PC-9 (cell line): ENCODE measurements around the gene EVC2. TPM values are rescaled to one million over a fixed set of nuclear protein-coding genes. Genes with fewer than 3 reads are reported as not detected.

Experiments used
- BruUV-seq: library from RNA; stranded (reverse); fragments of 400-500 nt; replicated peaks from 2 replicates; lab custom pipeline; 2021; lab: Mats Ljungman, UMichigan
- CTCF ChIA-PET: fragments of 300-600 bp; sonication (Branson Sonifier 250); formaldehyde crosslinking; loops from one replicate; lab custom pipeline; 2022; ENCODE audit warnings: antibody characterized with exemption; lab: Charles Lee
- POLR2A ChIA-PET: fragments of 300-600 bp; sonication (Branson Sonifier 250); formaldehyde crosslinking; loops from one replicate; lab custom pipeline; 2022; ENCODE audit warnings: antibody characterized with exemption; ENCODE audit not compliant: unreplicated experiment; lab: Charles Lee
- DNase-seq, 2 experiments: peaks; one replicate each; pipeline versions ENCODE4 v3.0.0 to v3.0.0-alpha.2; 2015 to 2022; ENCODE audit warnings: mixed read lengths in 1 of 2
- H2AFZ ChIP-seq: fragments of 200-600 bp; sonication (generic); 2 replicates; pipeline ENCODE4 v1.8.1; 2017; ENCODE audit warnings: antibody characterized with exemption
- H3F3A ChIP-seq: fragments of 200-600 bp; sonication (generic); 2 replicates; pipeline ENCODE4 v1.8.1; 2017; ENCODE audit warnings: antibody characterized with exemption, mild to moderate bottlenecking, low read depth; ENCODE audit not compliant: insufficient read depth
- H3K27ac ChIP-seq: fragments of 200-600 bp; sonication (generic); 2 replicates; pipeline ENCODE4 v1.6.1; 2016; ENCODE audit warnings: mixed run types
- H3K27me3 ChIP-seq: fragments of 200-600 bp; sonication (generic); 2 replicates; pipeline ENCODE4 v1.6.1; 2016; ENCODE audit warnings: low read depth, mixed run types; ENCODE audit not compliant: insufficient read depth
- H3K36me3 ChIP-seq: fragments of 200-600 bp; sonication (generic); 2 replicates; pipeline ENCODE4 v1.6.1; 2016; ENCODE audit warnings: low read depth, mixed run types
- H3K4me1 ChIP-seq: fragments of 200-600 bp; sonication (generic); replicated peaks from 2 replicates; pipeline ENCODE4 v1.6.1; 2016; ENCODE audit warnings: mixed run types; ENCODE audit not compliant: insufficient read depth
- H3K4me2 ChIP-seq: fragments of 200-600 bp; sonication (generic); 2 replicates; pipeline ENCODE4 v1.6.1; 2017; ENCODE audit warnings: mixed run types
- H3K4me3 ChIP-seq: fragments of 200-600 bp; sonication (generic); 2 replicates; pipeline ENCODE4 v1.6.1; 2016; ENCODE audit warnings: mixed run types
- H3K79me2 ChIP-seq: fragments of 200-600 bp; sonication (generic); 2 replicates; pipeline ENCODE4 v1.6.1; 2017; ENCODE audit warnings: low read depth, mixed run types
- H3K9me2 ChIP-seq: fragments of 200-600 bp; sonication (generic); 2 replicates; pipeline ENCODE4 v1.8.1; 2017; ENCODE audit warnings: mild to moderate bottlenecking; ENCODE audit not compliant: insufficient read depth
- H3K9me3 ChIP-seq: fragments of 200-600 bp; sonication (generic); 2 replicates; pipeline ENCODE4 v1.8.1; 2016; ENCODE audit warnings: low read depth; ENCODE audit not compliant: insufficient read depth
- H4K20me1 ChIP-seq: fragments of 200-600 bp; sonication (generic); 2 replicates; pipeline ENCODE4 v1.8.1; 2017; ENCODE audit not compliant: insufficient read depth
- CTCF ChIP-seq: fragments of 200-600 bp; sonication (generic); conservative IDR thresholded peaks from 2 replicates; pipeline ENCODE4 v1.6.1; 2017; ENCODE audit warnings: mixed run types, antibody characterized with exemption, mild to moderate bottlenecking, moderate library complexity
- EZH2 ChIP-seq: fragments of 200-600 bp; sonication (generic); IDR thresholded peaks from 2 replicates; pipeline ENCODE4 v1.8.0; 2017; ENCODE audit warnings: antibody characterized with exemption, low read depth
- intact Hi-C: fragments of 100-400 bp; cut with micrococcal nuclease; formaldehyde crosslinking; loops from one replicate; pipeline ENCODE4 v1.10.0; 2022; ENCODE audit not compliant: unreplicated experiment
- total RNA-seq: library from RNA; stranded (reverse); gene quantifications from 2 replicates; pipeline ENCODE4 v1.2.3, GENCODE V29; 2021

Gene EVC2
- total RNA-seq, 1 experiment from 2014 or later, result 1.4 TPM

DNA sequence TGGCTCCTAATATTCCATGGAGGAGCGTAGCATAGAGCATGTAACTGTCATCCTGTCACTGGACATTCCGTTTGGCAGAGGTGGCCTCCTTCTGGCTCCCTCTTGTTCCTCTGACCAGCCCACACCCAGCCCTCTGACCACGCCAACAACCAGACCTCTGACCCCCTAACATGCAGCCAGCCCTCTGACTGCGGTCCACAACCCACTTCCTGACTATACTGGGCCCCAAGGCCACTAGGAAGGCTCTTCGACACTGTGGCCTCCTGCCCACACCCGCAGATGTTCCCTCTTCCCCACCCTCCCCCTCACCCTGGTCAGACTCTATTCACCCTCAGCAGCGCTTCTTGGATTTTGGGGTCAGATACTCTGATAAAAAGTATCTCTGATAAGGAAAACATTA is 141.4 kb downstream of the EVC2 start:
- Histone ChIP-seq H3K79me2 (no peaks in the 10 kb centered on the region), H3K4me2 (no peak overlapping the region), H3K4me1 (no peaks in the 10 kb centered on the region), H3F3A (no peaks in the 10 kb centered on the region), H3K9me3 (no peaks in the 10 kb centered on the region), H4K20me1 (no peaks in the 10 kb centered on the region), H3K27me3 (no peaks in the 10 kb centered on the region), H3K36me3 (no peaks in the 10 kb centered on the region), H2AFZ (no peak overlapping the region), H3K9me2 (no peaks in the 10 kb centered on the region), H3K27ac (no peak overlapping the region), H3K4me3 (no peak overlapping the region)
- TF ChIP-seq CTCF (no peak), EZH2 (no peak)
- no peak for DNase-seq
- CTCF ChIA-PET, result no interaction called here
- intact Hi-C loops, result no loop called here
- POLR2A ChIA-PET, result no interaction called here
- BruUV-seq, result no TSS peak

- no TSS peak for BruUV-seq
- POLR2A ChIA-PET, result no interaction called here
Measured at GRCh38 chr4:5566526-5566925, 141.8 kb downstream of the EVC2 start.

DNA sequence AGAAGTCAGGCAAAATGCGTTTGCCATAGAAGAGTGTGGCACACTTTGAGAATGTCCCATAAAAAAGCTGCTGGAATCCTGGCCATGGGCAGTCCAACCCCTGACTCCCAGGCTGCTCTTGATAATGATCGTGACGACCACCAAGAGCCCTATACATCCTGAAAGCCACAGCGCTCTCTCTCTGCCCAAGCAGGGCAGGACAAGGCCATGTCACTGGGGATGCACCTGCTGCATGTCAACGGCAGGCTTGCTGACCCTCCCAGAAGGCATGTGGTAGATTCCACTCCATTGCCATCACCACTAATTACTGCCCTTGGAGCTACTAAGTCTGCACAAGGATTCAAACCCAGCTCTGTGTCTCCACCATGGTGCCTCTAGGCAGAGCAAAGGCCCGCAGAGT is 144.5 kb downstream of the EVC2 start:
- POLR2A ChIA-PET, result no interaction called here
- Histone ChIP-seq H3K4me2 (no peak overlapping the region), H3F3A (no peaks in the 10 kb centered on the region), H3K9me3 (no peaks in the 10 kb centered on the region), H3K27ac (no peak overlapping the region), H3K4me1 (no peaks in the 10 kb centered on the region), H3K27me3 (no peaks in the 10 kb centered on the region), H3K79me2 (no peaks in the 10 kb centered on the region), H3K9me2 (no peaks in the 10 kb centered on the region), H2AFZ (no peak overlapping the region), H4K20me1 (no peaks in the 10 kb centered on the region), H3K4me3 (no peak overlapping the region), H3K36me3 (no peaks in the 10 kb centered on the region)
- no TSS peak for BruUV-seq
- DNase-seq, result no peak
- TF ChIP-seq EZH2, result no peak
- no peak for TF ChIP-seq CTCF
- CTCF ChIA-PET, result no interaction called here
- intact Hi-C loops, result no loop called here

More at GRCh38 chr4:5566526-5566925, 141.8 kb downstream of the EVC2 start:
- TF ChIP-seq CTCF (no peak), EZH2 (no peak)
- no peak overlapping the region for H3K4me3 ChIP-seq
- no peaks in the 10 kb centered on the region for H3K9me2 ChIP-seq
- CTCF ChIA-PET, result no interaction called here
- no peaks in the 10 kb centered on the region for H3K27me3 ChIP-seq
- intact Hi-C loops, result no loop called here
- no peaks in the 10 kb centered on the region for H3K4me1 ChIP-seq
- no peaks in the 10 kb centered on the region for H3K36me3 ChIP-seq
- H4K20me1 ChIP-seq, result no peaks in the 10 kb centered on the region
- no peak overlapping the region for H2AFZ ChIP-seq
- no peak overlapping the region for H3K4me2 ChIP-seq
- no peaks in the 10 kb centered on the region for H3K9me3 ChIP-seq
- no peak for DNase-seq
- no peak overlapping the region for H3K27ac ChIP-seq
- H3F3A ChIP-seq, result no peaks in the 10 kb centered on the region
- H3K79me2 ChIP-seq, result no peaks in the 10 kb centered on the region
